IMR-90 (cell line): ENCODE measurements around the gene NKAIN4.

Experiments
- CEBPB ChIP-seq: IDR thresholded peaks from 2 replicates; pipeline ENCODE4 v1.6.1; 2012; ENCODE audit warnings: low read depth, low read length, improper control_type of control experiment
- CTCF ChIP-seq: conservative IDR thresholded peaks from 2 replicates; pipeline ENCODE4 v1.5.1; 2012; ENCODE audit warnings: mild to moderate bottlenecking, low read depth, low read length, improper control_type of control experiment
- ELK1 ChIP-seq: fragments of 150-350 bp; IDR thresholded peaks from 2 replicates; pipeline ENCODE4 v1.6.1; 2016; ENCODE audit warnings: low read depth, mild to moderate bottlenecking, low read length, moderate library complexity, borderline replicate concordance
- FOS ChIP-seq: fragments of 150-350 bp; IDR thresholded peaks from 2 replicates; pipeline ENCODE4 v1.6.1; 2016; ENCODE audit warnings: low read depth, low read length
- MAFK ChIP-seq: IDR thresholded peaks from 2 replicates; pipeline ENCODE4 v1.6.1; 2012; ENCODE audit warnings: low read depth, low read length, improper control_type of control experiment
- MXI1 ChIP-seq: IDR thresholded peaks from 2 replicates; pipeline ENCODE4 v1.6.1; 2012; ENCODE audit warnings: low read depth, mild to moderate bottlenecking, low read length, moderate library complexity, borderline replicate concordance
- POLR2A ChIP-seq: IDR thresholded peaks from 2 replicates; pipeline ENCODE4 v1.6.1; 2012; ENCODE audit warnings: mild to moderate bottlenecking, low read depth, low read length
- RAD21 ChIP-seq: IDR thresholded peaks from 2 replicates; pipeline ENCODE4 v1.6.1; 2012; ENCODE audit warnings: low read length, improper control_type of control experiment
- RCOR1 ChIP-seq: IDR thresholded peaks from 2 replicates; pipeline ENCODE4 v1.6.1; 2012; ENCODE audit warnings: mild to moderate bottlenecking, low read length, improper control_type of control experiment; ENCODE audit not compliant: insufficient replicate concordance
- RFX5 ChIP-seq: IDR thresholded peaks from 2 replicates; pipeline ENCODE4 v1.8.0; 2012; ENCODE audit warnings: low read depth, mild to moderate bottlenecking, low read length, moderate library complexity

- TF ChIP-seq POLR2A (no peak), CTCF (no peak), RAD21 (no peak), CEBPB (no peak), ELK1 (no peak), FOS (no peak), MXI1 (no peak), RCOR1 (no peak), MAFK (no peak), RFX5 (no peak)
Measured at GRCh38 chr20:63198606-63199005, 55.7 kb downstream of the NKAIN4 start.
